Ishikawa (cell line): Measurements from ENCODE around the gene FAM90A1.

Experiments used
- RAD21 ChIP-seq: IDR thresholded peaks from 2 replicates; pipeline ENCODE4 v1.6.1; 2012; ENCODE audit warnings: low read depth
- TAF1 ChIP-seq: IDR thresholded peaks from 2 replicates; pipeline ENCODE4 v1.6.1; 2012; ENCODE audit warnings: low read depth, mild to moderate bottlenecking

FAM90A1 gene

GRCh38 chr12:8179989-8180585, 47.3 kb downstream of the FAM90A1 start:
- peak; percentile 56 for TF ChIP-seq RAD21
- 0 out of 2 replicates have a peak, but pooled peaks have one; percentile 33 for TF ChIP-seq TAF1
